HG02678 (cell line): ENCODE results near the gene TLE4.

Experiments
- ATAC-seq: cut with Tn5 transposase; IDR thresholded peaks from one replicate; pipeline ENCODE4 v1.9.1; 2021; ENCODE audit warnings: mild to moderate bottlenecking, moderate library complexity; ENCODE audit not compliant: unreplicated experiment

Gene TLE4

DNA sequence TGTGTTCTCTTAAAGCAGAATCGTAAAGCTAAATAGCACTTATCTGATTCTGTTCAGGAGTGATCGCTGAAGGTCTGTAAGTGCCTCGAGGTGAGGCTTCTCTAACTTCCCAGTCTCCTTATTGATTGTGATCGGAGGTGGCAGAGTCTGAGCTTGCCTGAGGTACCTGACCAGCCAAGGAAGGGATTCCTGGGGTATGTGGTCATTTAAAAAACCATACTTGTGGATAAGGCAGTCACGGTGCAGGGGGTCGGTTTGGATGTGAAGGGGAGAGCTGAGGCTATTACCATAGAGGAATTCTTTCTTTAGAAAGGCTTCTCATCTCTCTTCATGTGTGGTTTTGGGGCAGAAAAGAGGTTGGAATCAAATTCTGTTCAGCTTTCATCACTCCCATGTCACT lies 193.7 kb downstream of the TLE4 start:
- ATAC-seq = no peak

DNA sequence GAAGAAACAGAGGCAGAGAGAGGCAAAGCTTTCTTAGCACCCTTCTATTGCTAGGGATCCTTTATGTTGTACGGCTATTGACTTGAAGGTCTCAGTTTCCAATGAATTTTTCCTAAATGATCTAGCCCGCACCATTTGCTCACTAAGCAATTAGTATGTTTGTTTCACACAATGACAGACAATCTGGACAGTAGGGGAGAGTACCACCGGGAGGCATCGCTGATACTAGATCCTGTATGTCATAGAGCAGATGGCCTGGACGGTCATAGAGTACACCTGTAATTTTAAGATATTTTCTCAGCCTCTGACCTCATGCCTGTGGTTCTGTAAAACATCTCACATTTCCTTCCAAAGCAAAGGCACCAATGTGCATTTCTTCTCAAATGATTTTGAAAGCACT lies 194.3 kb downstream of the TLE4 start:
- no peak for ATAC-seq

DNA sequence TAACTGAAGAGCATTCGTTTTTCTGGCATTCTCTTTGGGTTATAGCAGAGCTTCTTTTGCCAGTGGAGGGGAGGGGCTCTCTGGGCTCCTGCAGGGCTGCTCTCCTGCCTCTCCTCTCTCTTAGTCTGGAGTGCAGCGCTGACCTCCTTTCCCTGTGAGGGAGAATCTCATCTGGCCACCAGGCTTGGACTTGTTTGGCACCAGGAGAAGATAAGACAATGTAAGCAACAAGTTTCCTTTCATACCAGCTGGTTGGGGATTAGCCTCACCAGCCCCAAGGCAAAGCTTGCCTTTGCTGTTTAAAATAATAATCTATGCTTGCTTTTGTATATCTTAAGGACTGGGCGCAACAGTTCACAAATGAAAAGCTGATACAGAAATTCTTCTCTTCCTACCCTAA lies 196.4 kb downstream of the TLE4 start:
- ATAC-seq = no peak

DNA sequence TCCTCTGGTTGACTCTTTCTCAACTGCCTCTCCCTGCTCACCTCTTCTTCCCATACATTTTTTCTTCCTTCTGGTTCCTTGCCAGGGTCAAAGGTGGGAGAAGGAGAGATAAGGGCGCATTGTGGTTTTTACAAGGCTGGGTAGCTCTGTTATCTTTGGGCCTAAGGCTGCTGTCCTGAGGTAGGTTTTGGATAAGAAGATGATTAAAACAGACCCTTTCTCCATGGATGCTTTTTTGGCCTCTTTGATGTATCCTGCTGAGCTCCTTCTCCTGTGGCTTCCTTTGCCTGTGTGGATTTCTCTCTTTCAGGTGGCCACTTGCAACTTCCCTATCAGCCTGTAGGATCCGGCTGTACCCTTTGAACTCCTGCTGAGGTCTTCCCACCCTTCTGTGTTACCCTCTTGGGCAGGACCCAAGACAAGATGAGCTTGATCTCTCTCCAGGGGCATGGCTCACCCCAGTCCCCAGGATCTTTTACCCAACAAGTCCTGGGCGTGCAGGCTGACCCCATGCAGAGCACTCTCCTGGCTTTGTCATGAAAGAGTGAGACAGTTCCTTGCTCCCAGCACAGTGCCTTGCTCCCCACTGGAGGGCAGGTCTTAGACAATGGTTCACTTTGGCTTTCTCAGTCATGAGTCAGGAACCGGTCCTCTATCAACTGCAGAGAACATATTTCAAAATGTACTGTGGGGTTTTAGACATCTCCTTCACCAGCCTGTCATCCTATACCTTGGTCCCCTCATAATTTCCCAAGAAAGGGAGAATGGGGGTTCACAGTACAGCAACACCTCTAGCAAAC lies 197.9 kb downstream of the TLE4 start:
- no peak for ATAC-seq

DNA sequence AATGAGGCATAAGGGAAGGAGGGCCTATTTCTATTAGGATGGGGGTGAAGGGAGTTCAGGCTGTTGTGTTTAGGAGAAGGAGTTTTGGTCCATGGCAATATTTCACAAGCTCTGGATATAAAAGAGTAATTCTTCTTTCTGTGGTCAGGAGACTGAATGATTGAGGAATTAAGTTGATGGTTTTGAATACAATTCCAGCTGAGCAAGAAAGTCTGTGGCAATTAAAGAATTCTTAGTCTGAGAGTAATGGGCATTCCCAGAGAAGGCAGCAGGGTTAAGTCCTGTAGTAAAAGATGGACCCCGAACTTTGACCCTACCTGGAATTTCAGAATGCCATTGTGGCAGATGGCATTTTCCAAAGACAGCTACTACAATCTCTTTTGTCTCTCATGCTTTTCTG lies 202.6 kb downstream of the TLE4 start:
- ATAC-seq = no peak
